Amygdala (tissue), 56 donors: ENCODE results near the gene HSD17B8.

Experiments
- DNase-seq, 56 donors: peaks; one replicate each; lab custom pipeline; 2025; lab: John Stamatoyannopoulos, UW

The HSD17B8 gene

DNA sequence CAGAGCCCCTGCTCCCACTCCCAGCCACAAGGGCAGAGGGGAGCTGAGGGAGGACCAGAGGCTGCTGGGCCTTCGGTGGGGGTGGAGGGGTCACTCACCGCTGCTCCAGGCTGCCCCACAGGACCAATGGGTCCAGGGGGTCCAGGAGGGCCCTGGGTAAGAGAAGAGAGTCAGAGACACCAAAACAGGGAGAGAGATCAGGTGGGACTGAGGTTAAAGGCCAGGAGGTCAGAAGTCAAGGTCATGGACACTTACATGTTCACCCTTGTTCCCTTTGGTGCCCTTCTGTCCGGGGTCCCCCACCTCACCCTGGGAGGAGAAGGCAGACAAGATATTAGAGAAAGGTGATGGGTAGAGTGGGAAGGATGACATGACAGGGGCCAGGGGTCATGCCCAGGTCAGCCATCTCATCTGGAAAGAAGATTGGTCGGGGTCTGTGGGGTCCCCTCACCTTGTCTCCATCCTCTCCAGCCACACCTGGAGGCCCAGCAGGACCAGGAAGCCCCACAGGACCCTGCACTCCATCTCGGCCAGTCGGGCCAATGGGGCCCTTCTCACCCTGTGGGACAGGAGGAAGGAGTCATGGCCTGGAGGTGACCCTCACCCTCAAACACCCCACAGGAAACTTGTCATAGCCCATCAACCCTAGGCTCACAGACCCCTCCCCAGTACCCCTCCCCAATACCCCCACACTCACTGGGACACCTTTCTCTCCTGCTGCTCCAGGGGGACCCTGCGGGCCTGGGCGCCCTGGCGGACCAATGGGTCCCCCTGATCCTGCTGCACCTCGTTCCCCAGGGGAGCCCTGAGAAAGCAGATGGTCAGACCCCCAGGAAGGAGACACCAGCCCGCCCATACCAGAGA is 33.2 kb upstream of the HSD17B8 start:
- DNase-seq: no peak

DNA sequence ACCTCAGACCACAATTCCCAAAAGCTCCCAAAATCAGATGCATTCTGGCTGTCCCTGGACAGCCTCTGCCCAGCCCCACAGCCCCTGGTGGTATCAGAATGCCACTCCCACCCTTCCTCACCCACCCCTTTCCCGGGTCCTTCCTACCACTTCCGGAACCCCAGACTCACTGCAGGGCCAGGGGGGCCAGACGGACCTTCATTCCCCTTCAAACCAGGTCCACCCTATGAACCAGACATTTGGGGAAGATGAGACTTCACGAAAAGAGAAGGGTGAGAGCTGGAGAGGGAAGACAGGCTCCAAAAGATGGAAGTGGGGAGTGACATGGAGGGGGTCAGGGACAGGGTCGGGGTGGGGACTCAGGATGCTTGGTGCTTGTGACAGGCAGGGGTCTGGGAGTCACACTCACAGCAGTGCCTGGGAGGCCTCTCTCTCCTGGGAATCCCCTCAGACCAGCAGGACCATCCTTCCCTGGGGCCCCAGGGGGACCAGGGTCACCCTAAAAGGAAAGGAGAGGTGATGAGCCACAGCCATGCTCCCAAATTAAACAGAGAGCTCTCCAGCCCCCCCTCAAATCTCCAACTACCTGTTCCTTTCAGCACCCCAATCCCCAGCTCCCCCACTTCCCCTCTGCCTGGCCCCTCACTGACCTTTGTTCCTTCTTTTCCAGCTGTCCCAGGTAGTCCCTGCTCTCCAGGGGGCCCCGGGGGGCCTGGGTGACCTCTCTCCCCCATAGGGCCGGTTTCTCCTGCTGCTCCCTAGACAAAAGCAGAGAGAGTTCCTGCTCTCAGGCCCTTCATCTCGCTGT is 32.4 kb upstream of the HSD17B8 start:
- DNase-seq: no peak

DNA sequence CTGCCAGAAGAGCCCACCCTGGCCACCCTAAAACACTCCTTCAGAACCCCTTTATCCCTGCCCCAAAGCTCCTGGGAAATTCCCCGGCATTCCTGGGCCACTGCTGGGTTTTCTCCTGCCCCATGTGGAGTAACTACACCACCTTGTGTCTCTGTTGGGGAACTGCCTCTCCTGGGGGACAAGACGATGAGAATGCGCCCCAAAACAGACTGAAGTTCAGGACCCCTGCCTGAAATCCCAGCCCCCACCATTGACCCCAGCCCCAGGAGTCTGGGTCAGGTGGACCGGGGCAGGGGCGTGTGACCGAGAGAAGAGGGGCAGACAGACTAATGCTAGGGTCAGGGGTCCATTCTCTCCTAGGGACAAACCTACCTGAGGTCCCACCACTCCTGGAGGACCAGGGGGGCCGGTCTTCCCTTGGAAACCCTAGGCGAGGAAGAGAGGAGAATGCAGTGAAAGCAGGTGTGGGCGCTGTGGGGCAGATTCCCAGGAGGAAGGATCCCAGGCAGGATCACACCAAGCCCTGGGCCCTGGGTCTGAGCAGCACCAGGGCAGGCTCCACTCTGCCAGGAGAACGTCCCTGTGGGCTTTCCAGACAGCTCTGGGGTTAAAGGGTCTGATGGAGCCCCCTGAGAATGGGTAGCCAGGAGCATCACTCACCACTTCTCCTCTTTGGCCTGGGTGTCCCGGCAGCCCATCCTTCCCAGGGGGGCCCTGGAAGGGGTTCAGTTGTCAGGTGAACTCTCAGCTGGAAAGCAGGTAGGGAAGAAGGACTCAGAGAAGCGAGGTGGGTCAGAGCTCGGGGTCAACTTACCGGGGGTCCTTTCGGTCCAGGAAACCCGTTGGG is 31.5 kb upstream of the HSD17B8 start:
- peak in 1 of 56 donors; percentile 2 for DNase-seq

DNA sequence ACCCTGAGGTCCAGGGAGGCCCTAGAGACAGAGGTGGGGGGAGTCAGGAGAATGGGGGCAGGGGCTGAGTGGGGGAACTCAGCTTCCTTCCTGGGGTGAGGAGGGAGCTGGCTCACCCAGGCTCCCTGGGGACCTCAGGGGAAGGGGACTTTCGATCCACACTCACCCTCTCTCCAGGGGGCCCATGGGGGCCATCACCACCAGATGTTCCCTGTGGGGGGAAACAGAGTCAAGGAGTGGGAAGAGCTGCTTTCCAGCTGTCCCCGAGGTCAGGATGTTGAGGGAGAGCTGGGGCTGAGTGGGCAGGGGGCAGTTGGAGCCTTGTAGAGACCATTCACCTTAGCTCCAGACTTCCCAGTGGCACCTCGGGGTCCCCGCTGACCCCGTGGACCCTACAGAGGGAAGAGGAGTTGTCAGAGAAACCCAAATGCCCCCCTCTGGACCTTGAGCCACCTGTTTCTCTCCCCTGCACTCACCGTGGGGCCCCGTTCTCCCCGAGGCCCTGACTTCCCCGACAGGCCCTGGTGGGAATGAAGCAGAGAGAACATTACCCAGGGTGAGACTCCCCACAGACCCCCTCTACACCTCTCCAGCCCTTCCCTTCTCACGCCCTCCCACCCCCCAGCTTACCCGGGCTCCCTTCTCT is 30.8 kb upstream of the HSD17B8 start:
- DNase-seq: no peak

DNA sequence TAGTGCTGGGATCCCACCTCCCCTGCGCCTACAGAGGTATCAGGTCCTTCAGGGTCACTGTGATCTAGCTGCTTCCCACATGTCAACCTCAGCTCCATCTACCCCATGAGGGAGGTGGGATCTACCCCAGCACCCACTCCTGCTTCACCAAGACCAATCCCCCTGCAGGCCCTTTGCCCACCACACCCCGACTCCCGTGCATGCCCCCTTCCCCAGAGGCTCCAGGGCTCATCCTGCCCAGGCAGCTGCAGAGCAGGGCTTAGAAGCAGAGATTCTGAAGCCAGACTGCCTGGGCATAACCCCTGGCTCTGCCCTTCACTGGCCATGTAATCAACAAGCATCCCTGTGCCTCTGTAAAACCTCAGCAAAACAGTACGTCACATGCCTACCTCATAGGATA is 29.7 kb upstream of the HSD17B8 start:
- DNase-seq: no peak

DNA sequence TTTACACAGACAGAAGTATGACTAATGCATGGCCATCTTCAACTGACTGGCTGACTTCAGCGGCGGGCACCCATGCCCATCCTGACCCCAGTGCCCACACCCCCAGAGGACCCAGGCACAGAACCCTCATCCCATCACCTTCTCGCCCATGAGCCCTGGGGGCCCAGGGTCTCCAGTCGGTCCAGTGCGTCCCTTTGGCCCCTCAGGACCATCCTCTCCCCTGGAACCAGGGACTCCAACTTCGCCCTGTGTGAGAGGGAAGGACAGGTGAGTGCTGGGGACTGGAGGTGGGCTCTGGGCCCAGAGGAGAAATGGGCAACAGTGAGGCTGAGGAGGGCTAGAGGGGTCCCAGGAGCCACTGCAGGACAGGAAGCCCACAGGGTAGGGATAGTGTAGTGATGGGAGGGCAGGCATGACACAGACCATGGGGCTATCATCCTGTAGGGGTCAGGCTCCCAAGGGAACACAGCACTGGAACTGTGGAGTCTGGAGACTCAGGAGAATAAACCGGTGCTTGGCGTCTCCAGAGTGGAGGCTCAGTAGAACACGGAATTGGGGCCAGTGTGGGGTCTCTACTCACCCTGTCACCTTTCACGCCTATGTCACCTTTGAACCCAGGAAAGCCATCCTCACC is 28.9 kb upstream of the HSD17B8 start:
- no peak for DNase-seq

DNA sequence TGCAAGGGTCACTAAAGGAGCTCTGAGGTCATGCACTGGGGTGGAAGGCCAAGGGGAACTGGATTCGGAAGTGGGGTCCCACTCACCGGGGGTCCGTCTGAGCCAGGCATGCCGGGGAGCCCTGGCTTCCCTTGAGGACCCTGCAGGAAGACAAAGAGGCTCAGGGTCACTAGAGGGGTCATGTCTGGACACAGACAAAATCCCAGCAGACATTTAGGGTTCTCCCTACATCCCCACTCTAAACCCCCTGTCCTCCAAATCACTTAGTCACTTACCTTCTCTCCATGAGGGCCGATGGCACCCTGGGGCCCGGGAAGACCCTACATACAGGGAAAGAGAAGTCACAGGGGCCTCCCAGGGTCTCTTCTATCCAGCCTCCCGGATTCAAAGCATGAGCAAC is 27.5 kb upstream of the HSD17B8 start:
- no peak for DNase-seq

DNA sequence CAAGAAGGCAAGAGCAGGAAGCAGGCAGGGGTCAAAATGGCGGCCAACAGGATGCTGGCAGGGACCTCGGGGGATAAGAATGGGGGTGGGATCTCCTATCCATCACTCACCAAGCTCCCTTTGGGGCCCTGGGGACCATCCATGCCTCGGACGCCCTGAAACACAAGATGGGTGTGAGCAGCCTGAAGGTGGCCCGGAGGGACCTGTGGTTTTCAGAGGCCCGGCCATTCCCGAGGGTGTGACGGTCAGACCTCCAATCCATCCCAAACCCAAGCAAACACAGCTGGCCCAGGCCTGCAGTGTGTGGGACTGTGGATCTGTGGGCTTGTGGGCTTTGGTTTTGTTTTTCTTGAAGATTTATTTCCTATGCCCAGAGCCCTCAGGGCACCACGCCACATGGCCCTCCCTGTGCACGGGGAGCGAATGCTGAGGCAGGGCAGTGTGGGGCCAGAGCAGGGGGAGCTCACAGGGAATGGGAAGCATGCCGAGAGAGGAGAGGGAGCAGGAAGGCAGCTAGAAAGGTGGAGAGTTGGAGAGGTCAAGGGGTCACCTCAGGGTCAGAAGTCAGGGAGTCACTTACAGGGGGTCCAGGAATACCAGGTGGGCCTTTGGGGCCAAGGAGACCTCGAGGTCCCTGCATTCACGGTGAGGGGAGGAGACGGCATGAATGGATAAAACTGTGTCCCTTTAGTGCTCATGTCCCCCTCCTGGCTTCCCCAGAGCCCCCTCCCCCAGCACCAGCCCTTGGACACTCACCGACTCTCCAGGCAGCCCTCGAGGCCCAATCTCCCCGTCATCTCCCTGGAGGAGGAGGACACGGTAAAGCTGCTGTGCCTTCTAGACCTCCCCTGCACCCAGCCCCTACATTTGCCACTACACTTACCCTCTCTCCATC is 26.7 kb upstream of the HSD17B8 start:
- no peak for DNase-seq

DNA sequence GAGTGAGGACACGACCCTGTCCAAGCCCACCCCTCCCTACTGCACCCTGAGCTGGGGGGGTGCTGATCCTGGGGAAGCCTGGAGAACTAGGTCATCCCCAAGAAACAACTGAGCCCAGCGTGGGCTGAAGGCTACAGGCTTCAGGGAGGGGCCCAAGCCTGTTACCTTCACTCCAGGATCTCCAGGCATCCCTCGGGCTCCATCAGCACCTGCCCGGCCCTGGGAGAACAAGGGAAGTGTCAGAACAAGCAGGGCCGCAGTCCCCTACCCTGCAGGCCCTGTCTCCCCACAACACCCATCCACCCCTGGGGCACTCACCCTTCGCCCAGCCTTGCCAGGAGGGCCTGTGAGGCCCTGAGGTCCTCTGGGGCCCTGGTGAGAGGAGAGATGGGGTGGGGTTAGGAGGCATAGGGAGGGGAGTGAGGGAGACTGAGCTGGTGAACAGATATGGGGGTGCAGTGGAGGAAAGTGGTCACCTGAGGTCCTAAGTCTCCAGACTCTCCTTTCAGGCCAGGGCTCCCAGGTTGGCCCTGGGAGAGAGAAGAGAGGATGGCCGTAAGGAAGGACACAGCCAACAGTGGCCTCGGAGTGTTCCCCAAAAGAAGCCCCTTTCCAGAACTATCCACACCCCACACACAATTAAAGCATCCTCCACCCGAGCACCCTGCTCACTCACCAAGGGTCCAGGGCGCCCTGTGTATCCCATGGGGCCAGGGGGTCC is 25.5 kb upstream of the HSD17B8 start:
- DNase-seq: no peak

DNA sequence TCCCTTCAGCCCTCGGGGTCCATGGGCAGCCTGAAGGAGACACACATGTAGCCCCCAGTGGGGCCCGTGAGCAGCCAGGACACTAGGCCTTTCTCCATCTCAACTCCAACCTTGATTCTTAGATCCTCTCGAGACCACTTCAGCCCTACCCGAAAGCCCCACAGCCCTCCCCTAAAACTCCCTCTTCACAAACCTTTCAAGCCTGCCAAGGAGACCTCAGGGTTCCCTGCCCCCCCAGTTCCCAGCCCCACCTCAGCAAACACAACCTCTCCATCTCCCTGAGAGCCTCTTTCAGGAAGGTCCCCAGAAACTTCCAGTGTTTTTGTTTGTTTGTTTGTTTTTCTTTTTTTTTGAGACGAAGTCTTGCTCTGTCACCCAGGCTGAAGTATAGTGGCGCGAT is 23.3 kb upstream of the HSD17B8 start:
- no peak for DNase-seq

DNA sequence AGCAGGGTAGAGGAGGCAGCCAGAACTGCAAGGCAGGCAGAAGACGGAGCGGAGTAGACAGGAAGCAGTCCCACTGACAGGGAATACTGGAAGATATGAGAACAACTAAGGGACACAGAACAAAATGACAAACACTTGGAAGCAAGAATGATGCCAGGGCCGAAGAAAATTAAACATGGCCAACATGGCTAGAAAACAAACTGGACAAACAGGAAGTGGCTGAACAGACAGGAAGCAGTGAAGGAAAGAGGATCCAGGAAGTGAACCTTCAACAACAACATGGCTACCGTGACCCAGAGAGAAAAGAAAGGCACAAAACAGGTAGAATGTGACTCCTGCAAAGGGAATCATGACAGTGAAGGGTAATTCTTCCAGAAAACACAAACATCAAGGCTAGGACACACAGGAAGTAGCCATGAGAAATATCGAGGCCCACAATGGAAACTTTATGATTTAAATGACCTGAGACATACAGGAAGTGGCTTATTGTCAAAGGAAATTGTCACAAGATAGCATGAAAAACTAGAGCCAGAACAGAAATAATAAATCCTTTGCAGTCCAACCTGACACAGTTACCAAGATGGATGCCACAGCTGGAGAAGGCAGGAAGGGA is 21.3 kb upstream of the HSD17B8 start:
- DNase-seq: no peak

DNA sequence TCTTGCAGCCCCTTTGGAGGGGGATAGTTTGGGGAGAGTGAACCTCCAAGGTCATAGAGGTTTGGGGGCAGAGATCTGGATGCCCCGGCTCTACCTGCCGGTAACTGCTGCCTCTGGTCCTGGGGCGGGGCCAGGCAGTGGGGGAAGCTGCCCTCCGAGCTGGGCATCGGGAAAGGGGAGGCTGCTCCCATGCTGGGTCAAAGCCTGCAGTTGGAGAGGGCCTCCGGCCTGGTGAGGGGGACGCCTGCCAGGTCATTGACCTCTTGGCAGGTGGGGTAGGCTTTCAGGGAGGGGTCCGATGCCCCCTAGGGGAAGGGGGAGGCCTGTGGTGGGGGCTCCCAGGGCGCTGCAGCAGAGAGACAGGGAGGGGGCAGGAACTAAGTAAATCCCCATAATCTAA is 19.3 kb upstream of the HSD17B8 start:
- no peak for DNase-seq

DNA sequence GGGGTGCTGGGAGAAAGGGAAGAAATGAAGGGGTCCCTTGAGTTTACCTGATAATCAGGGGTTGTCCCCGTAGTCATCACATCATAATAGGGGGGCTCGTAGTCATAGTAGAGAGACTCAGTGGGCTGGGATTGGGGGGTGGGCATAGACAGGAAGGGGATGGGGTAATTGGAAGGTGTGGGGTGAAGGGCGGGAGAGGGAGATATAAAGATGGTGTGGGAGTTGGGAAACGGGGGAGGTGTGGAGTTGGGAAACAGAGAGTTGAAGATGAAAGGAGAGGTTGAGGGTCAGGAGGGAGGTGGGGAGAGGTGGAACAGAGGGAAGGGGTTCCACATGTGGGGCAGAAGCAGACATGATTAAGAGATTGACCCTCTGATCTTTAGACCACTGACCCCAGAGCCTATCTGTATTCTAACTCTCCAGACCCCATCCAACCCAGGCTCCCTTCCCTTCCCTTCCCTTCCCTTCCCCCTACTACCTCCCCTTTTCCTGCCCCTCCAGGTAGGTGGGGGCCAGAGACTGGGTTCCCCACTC is 18.7 kb upstream of the HSD17B8 start:
- DNase-seq: no peak

DNA sequence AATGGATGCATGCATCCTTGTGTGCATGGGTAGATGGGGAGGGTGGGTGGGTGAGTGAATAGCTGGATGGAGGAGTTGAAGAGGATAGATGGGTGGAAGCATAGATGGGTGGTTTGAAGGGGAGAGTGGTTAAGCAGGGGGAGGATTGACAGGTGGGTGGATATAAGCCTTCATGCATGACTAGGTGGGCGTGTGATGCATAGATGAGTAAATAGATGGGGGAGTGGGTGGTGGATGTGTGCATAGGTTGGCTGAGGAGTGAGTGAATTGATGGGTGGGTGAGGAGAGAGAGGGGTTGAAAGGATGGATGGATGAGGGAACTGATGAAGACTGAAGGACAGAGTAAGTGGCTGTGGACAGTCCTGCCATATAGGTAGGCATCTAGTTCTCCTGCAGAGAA is 16.6 kb upstream of the HSD17B8 start:
- DNase-seq: no peak

DNA sequence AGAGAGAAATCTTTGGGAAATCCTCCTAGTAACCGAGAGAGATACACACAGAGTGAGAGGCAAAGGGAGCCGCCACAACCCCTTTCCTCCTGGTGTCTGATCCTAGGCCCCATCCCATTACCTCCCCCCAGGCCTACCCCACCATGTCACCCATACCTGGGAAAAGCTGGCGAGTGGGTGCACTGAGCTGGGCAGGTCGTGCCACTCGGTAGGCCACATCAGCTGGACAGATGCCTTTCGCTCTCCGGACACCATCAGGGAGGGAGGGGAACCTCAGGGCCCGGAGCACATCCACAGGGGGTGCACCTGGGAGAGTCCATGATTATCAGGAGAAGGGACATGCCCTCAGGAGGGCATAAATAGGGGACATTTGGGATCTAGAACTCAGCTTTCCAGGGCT is 15.3 kb upstream of the HSD17B8 start:
- DNase-seq: no peak

DNA sequence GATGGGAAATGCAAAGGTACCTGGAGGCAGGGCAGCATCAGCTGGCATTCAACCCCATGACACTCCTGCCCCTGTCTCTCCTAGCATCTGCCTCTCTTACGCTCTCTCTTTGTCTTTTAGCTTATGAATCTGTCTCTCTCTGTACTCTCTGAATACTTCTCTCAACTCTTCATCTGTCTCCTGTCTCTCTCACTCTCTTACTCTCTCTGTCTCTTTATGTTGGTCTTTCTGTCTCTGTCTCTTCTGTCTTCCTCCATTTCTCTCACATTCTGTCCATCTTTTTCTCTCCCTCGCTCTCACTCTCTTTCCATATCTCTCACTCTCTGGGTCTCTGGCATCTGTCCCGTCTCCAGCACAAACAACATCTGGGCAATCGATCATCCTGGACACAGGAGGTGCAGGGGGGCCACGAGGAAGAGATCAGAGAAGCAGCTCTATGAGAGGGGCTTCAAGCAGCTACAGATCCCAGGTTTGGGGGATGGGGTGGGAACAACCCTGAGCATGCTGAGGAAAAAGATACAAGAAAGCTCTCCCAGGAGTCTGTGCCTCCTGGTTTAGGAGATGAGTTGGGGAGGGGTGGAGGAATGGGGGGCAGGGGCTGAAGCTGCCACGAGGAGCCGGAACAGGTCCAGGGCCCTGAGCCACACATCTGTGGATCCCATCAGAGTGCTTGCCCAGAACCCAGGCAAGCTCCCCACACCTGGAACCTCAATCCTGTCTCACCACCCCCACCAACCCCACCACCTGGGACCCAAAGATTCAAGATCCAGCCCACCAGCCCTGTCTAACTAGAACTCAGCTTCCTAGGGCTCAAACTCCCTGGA is 14.6 kb upstream of the HSD17B8 start:
- no peak for DNase-seq
